GM13976 (cell line): ENCODE results near the gene RBM20.

Experiments
- DNase-seq: peaks from one replicate; pipeline ENCODE4 v3.0.0; 2012; ENCODE audit warnings: low spot score
- CTCF ChIP-seq: IDR thresholded peaks from 2 replicates; pipeline ENCODE4 v1.5.1; 2012; ENCODE audit warnings: borderline replicate concordance, mild to moderate bottlenecking; ENCODE audit not compliant: insufficient read depth; ENCODE audit errors: extremely low read depth, missing control alignments, control extremely low read depth
- in situ Hi-C: fragments of 300-500 bp; cut with MboI; formaldehyde crosslinking; loops from one replicate; pipeline ENCODE4 v1.12.0; 2022; ENCODE audit warnings: low sequenced_read_pairs, mixed read lengths, inconsistent platforms; ENCODE audit not compliant: unreplicated experiment

Gene RBM20

DNA sequence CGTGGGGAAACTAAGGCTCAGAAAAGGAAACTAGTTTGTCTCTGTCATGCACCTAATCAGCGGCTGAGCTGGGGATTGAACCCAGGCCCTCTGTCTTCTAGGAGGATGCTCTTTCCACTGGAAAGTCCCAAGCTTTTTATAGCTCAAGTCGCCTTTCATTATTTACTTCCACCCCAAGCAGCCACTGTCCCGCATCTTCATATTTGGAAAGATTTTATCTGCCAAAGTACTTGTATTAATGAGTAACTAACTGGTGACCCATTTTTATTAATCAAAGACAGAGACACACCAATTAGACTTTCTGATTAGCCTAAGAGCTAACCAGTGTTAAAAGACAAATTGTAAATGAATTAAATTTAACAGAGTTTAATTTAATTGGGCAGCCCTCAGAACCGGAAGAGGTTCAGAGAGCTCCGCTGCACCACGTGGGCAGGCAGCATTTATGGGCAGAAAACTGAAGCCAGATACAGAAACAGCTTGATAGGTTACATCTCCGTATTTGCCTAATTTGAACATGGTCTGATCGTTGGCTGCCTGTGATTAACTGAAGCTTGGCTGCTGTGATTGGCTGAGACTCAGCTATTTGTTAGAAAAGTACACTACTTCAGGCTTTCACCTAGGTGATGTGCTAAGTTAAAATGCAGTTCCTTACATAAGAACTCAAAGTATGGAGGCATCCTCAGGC is 149.1 kb downstream of the RBM20 start:
- no peak for TF ChIP-seq CTCF
- in situ Hi-C loops, result no loop called here
- DNase-seq, result no peak

- no peak for TF ChIP-seq CTCF
- in situ Hi-C loops, result no loop called here
- no peak for DNase-seq
Observed at GRCh38 chr10:110793886-110794285, 149.8 kb downstream of the RBM20 start.

DNA sequence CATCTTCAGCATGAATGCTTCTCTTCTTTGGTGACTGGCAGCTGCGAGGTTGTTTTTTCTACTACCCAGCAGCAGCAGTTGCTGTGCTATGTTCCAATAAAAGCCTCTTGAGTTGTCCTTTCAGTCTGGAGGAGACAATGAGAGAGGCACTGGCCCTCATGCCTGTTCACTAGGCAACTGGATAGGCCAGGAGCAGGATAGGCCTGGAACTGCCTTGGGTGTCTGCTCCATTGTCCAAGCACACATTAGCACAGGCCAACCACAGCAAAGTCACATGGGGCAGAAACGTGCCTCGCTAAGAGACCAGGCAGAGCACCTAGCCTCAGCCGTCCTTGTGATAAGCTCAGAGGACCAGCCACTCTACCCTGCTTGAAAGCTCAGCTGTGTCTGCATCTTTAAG is 150.7 kb downstream of the RBM20 start:
- TF ChIP-seq CTCF, result no peak
- no peak for DNase-seq
- in situ Hi-C loops, result no loop called here

DNA sequence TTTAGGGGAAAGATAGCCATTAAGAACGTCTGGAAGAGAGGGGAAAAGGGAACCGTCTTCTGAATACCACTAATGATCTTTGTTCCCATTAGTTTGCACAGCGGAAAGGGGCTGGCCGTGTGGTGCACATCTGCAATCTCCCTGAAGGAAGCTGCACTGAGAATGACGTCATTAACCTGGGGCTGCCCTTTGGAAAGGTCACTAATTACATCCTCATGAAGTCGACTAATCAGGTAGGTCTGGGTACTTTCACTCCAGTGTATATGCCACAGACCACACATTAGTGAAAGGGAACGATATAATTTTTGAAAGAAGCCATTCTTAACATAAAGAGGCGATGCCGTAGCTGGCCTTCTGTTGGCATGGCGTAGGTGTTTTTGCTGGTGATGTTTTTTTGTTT is 153.3 kb downstream of the RBM20 start:
- in situ Hi-C loops, result no loop called here
- no peak for TF ChIP-seq CTCF
- DNase-seq, result no peak

- DNase-seq, result no peak
- no peak for TF ChIP-seq CTCF
- in situ Hi-C loops, result no loop called here
Observed at GRCh38 chr10:110798340-110798739, 154.2 kb downstream of the RBM20 start.

GRCh38 chr10:110802090-110802489 is 158.0 kb downstream of the RBM20 start:
- in situ Hi-C loops, result no loop called here
- no peak for DNase-seq
- no peak for TF ChIP-seq CTCF
